GM12878 (cell line): ENCODE measurements around the gene KHDRBS2. TPM values are rescaled to one million over a fixed set of nuclear protein-coding genes. Genes with fewer than 3 reads are reported as not detected.

ENCODE experiments used
- ATAC-seq: fragments of 200-7000 bp; cut with Tn5 transposase; 3 replicates; pipeline ENCODE4 v1.9.1; 2020; ENCODE audit warnings: mild to moderate bottlenecking, moderate library complexity
- BruUV-seq: library from RNA; stranded (reverse); fragments of 400-500 nt; replicated peaks from 2 replicates; lab custom pipeline; 2021; lab: Mats Ljungman, UMichigan
- CTCF ChIA-PET: fragments of 300-600 bp; sonication (Branson Sonifier 250); formaldehyde crosslinking; extraction: SDS; loops from one replicate; lab custom pipeline; 2021; ENCODE audit warnings: inconsistent platforms; lab: Yijun Ruan, JAX
- POLR2A ChIA-PET: fragments of 350-600 bp; formaldehyde crosslinking; extraction: SDS; loops from one replicate; lab custom pipeline; 2021; ENCODE audit warnings: inconsistent platforms; lab: Charles Lee
- RAD21 ChIA-PET: fragments of 300-600 bp; sonication (Branson Sonifier 250); formaldehyde crosslinking; loops from one replicate; lab custom pipeline; 2023; ENCODE audit warnings: antibody characterized with exemption; ENCODE audit not compliant: unreplicated experiment; lab: Charles Lee
- SMC1A ChIA-PET: fragments of 300-600 bp; sonication (Branson Sonifier 250); formaldehyde crosslinking; loops from one replicate; lab custom pipeline; 2023; ENCODE audit not compliant: unreplicated experiment, uncharacterized antibody; lab: Charles Lee
- DNase-seq: peaks from one replicate; pipeline ENCODE4 v3.0.0-alpha.2; 2011; ENCODE audit warnings: low read depth, low spot score
- FAIRE-seq: peaks from 3 replicates; lab custom pipeline; 2011; peaks lifted over from hg19 to GRCh38; lab: Jason Lieb, UNC
- H2AFZ ChIP-seq: 2 replicates; pipeline ENCODE4 v1.6.0; 2011; ENCODE audit warnings: low read depth, low read length, control low read depth; ENCODE audit not compliant: control insufficient read depth
- H3K27ac ChIP-seq: 2 replicates; pipeline ENCODE4 v1.5.1; 2011; ENCODE audit warnings: control low read depth; ENCODE audit not compliant: control insufficient read depth, insufficient read depth
- H3K27me3 ChIP-seq, 2 experiments: replicated peaks in 1 of 2; 2 replicates each; pipeline versions ENCODE4 v1.6.0 to v1.6.1; 2011; ENCODE audit warnings: low read length in 1 of 2; ENCODE audit not compliant: control insufficient read depth in 2 of 2, insufficient read depth in 2 of 2
- H3K36me3 ChIP-seq, 2 experiments: 2 replicates each; pipeline ENCODE4 v1.5.1; 2011; ENCODE audit warnings: low read length in 1 of 2; ENCODE audit not compliant: control insufficient read depth in 2 of 2, insufficient read depth in 2 of 2
- H3K4me1 ChIP-seq: 2 replicates; pipeline ENCODE4 v1.6.1; 2011; ENCODE audit warnings: mild to moderate bottlenecking, low read length, moderate library complexity, mixed read lengths; ENCODE audit not compliant: control insufficient read depth, insufficient read depth
- H3K4me2 ChIP-seq: 2 replicates; pipeline ENCODE4 v1.6.0; 2011; ENCODE audit warnings: control low read depth; ENCODE audit not compliant: control insufficient read depth, insufficient read depth
- H3K4me3 ChIP-seq: fragments of 200-600 bp; sonication (generic); 2 replicates; pipeline ENCODE4 v1.5.1; 2016
- H3K79me2 ChIP-seq: 2 replicates; pipeline ENCODE4 v1.6.0; 2011; ENCODE audit warnings: low read length; ENCODE audit not compliant: control insufficient read depth, insufficient read depth
- H3K9ac ChIP-seq: 2 replicates; pipeline ENCODE4 v1.8.0; 2011; ENCODE audit warnings: low read length, control low read depth, mixed read lengths; ENCODE audit not compliant: control insufficient read depth, insufficient read depth
- H3K9me3 ChIP-seq: replicated peaks from 3 replicates; pipeline ENCODE4 v1.5.1; 2011; ENCODE audit warnings: mild to moderate bottlenecking, low read length; ENCODE audit not compliant: control insufficient read depth, insufficient read depth
- H4K20me1 ChIP-seq: 2 replicates; pipeline ENCODE4 v1.6.0; 2011; ENCODE audit not compliant: control insufficient read depth, insufficient read depth
- CEBPB ChIP-seq, 2 experiments: fragments of 150-350 bp in 1 of 2; IDR thresholded peaks; 2 replicates each; pipeline ENCODE4 v1.6.1; 2012 to 2014; ENCODE audit warnings: low read depth in 2 of 2, low read length in 2 of 2, borderline replicate concordance in 1 of 2, inconsistent platforms in 1 of 2
- CHD1 ChIP-seq: IDR thresholded peaks from 2 replicates; pipeline ENCODE4 v1.6.1; 2012; ENCODE audit warnings: low read depth, low read length, improper control_type of control experiment
- EZH2 ChIP-seq: IDR thresholded peaks from 2 replicates; pipeline ENCODE4 v1.6.1; 2012; ENCODE audit warnings: low read depth, mild to moderate bottlenecking, control low read depth, inconsistent platforms, low read length, borderline replicate concordance; ENCODE audit not compliant: control insufficient read depth
- HCFC1 ChIP-seq: fragments of 150-350 bp; IDR thresholded peaks from 2 replicates; pipeline ENCODE4 v1.6.1; 2014; ENCODE audit warnings: low read length
- IKZF2 ChIP-seq, 2 experiments: fragments of 450-650 bp; IDR thresholded peaks; 2 replicates each; pipeline ENCODE4 v1.6.1; 2017; ENCODE audit warnings: mild to moderate bottlenecking in 2 of 2, moderate library complexity in 2 of 2
- JUND ChIP-seq: IDR thresholded peaks from 2 replicates; pipeline ENCODE4 v1.6.1; 2012; ENCODE audit warnings: low read depth, mild to moderate bottlenecking, low read length, improper control_type of control experiment, moderate library complexity
- LARP7 ChIP-seq: fragments of 450-650 bp; IDR thresholded peaks from 2 replicates; pipeline ENCODE4 v1.6.1; 2017; ENCODE audit warnings: mild to moderate bottlenecking
- PAX5 ChIP-seq: IDR thresholded peaks from 2 replicates; pipeline ENCODE4 v1.6.1; 2011; ENCODE audit warnings: low read depth, low read length, borderline replicate concordance
- RAD51 ChIP-seq: fragments of 450-650 bp; IDR thresholded peaks from 2 replicates; pipeline ENCODE4 v1.6.1; 2016; ENCODE audit warnings: moderate library complexity, mild to moderate bottlenecking, inconsistent platforms
- RB1 ChIP-seq: fragments of 450-650 bp; formaldehyde crosslinking; IDR thresholded peaks from 2 replicates; pipeline ENCODE4 v1.6.1; 2017; ENCODE audit warnings: mild to moderate bottlenecking, borderline replicate concordance
- RUNX3 ChIP-seq: IDR thresholded peaks from 2 replicates; pipeline ENCODE4 v1.6.1; 2012; ENCODE audit warnings: low read length, inconsistent platforms
- SMARCA5 ChIP-seq: fragments of 450-650 bp; IDR thresholded peaks from 2 replicates; pipeline ENCODE4 v1.6.1; 2017; ENCODE audit warnings: mild to moderate bottlenecking
- TCF12 ChIP-seq: IDR thresholded peaks from 2 replicates; pipeline ENCODE4 v1.6.1; 2011; ENCODE audit warnings: low read depth, mild to moderate bottlenecking, low read length
- ZBED1 ChIP-seq: IDR thresholded peaks from 2 replicates; pipeline ENCODE4 v1.6.1; 2016; ENCODE audit warnings: borderline replicate concordance
- ZNF274 ChIP-seq: IDR thresholded peaks from one replicate; pipeline ENCODE4 v1.8.0; 2011; ENCODE audit not compliant: insufficient read length, insufficient read depth
- WGBS: methylation state at CpG from one replicate; pipeline ENCODE4 v1.1.6; 2016; ENCODE audit warnings: low lambda C conversion rate; ENCODE audit not compliant: insufficient replicate concordance, insufficient coverage; ENCODE audit errors: missing lambda C conversion rate; 5-methylcytosine and 5-hydroxymethylcytosine counted together
- in situ Hi-C: fragments of 300-500 bp; cut with MboI; formaldehyde crosslinking; loops from 9 replicates; pipeline ENCODE4 v1.14.3; 2018; ENCODE audit warnings: mixed read lengths
- intact Hi-C: fragments of 100-400 bp; cut with micrococcal nuclease; formaldehyde crosslinking; loops from one replicate; pipeline ENCODE4 v1.14.2; 2022; ENCODE audit not compliant: unreplicated experiment
- polyA plus RNA-seq, 11 experiments: library from polyadenylated mRNA; depleted of rRNA in 4 of 11; unstranded in 6 of 11; stranded (reverse) in 5 of 11; fragments of >200 nt; fragmentation: Nextera tagmentation in 4 of 11; fragmentation: Illumina TruSeq in 1 of 11; extraction: Ambion mirVana in 4 of 11; extraction: Trizol in 1 of 11; gene quantifications; 1 replicate in 1 of 11; 2 replicates in 10 of 11; pipeline versions ENCODE4 v1.2.1 to v1.2.3, GENCODE V29; 2011 to 2016; ENCODE audit warnings: inconsistent platforms in 2 of 11, missing spikeins in 2 of 11, low read depth in 1 of 11
- total RNA-seq, 4 experiments: library from RNA; depleted of rRNA in 3 of 4; stranded (reverse); fragments of >200 nt in 3 of 4; fragmentation: Illumina TruSeq in 1 of 4; extraction: Trizol in 1 of 4; gene quantifications; 2 replicates each; pipeline versions ENCODE4 v1.2.1 to v1.2.3, GENCODE V29; 2013 to 2021
- TF ChIP-seq, protein P1 (sequence below): fragments of 450-650 bp; IDR thresholded peaks from 2 replicates; pipeline ENCODE4 v1.6.1; 2017; ENCODE audit warnings: mild to moderate bottlenecking, low read depth, inconsistent platforms; ENCODE audit not compliant: poor library complexity, severe bottlenecking
- TF ChIP-seq, protein P2 (sequence below): IDR thresholded peaks from 2 replicates; pipeline ENCODE4 v1.6.1; 2011; ENCODE audit warnings: borderline replicate concordance, low read depth, mild to moderate bottlenecking, moderate library complexity, mixed read lengths, low read length; ENCODE audit not compliant: insufficient read depth; ENCODE audit errors: extremely low read length
- TF ChIP-seq, protein P3 (sequence below): IDR thresholded peaks from 2 replicates; pipeline ENCODE4 v1.6.1; 2011; ENCODE audit warnings: low read depth, mild to moderate bottlenecking, low read length, moderate library complexity, borderline replicate concordance; ENCODE audit errors: extremely low read depth
- TF ChIP-seq, protein P4 (sequence below): fragments of 450-650 bp; IDR thresholded peaks from 2 replicates; pipeline ENCODE4 v1.6.1; 2017; ENCODE audit warnings: antibody characterized with exemption, mild to moderate bottlenecking, moderate library complexity

The KHDRBS2 gene
- total and polyA plus RNA-seq, 10 of the 15 experiments (the other 5 are each of a cell fraction or from before 2014, with no cell fraction given): 0.11 to 0.56 TPM; not detected in 8

DNA sequence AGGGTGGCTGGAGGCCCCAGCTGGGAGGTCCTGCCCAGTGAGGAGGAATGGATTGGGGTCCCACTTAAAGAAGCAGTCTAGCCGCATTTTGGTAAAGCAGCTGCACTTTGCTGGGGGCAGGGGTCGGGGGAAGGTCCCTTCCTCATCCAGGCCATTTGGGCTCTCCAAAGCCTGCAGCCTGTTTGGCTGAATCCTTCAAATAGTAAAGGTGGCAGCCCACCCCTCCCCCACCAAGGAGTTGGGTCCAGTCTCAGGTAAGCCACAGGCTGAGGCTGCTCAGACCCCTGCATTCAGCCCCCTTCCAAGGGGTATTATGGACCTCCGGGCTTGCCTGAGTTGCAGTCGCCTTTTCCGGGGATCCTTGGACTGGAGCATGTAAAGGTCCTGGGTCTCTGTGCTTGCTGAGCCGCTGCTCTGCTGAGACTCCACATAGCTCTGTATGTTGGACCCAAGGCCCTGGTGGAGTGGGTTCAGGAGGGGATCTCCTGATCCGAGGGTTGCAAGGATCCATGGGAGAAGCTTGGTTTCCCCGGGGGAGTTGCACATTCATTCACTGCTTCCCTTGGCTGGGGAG, 417.4 kb downstream of the KHDRBS2 start (continued):
- TF ChIP-seq, protein P1, sequence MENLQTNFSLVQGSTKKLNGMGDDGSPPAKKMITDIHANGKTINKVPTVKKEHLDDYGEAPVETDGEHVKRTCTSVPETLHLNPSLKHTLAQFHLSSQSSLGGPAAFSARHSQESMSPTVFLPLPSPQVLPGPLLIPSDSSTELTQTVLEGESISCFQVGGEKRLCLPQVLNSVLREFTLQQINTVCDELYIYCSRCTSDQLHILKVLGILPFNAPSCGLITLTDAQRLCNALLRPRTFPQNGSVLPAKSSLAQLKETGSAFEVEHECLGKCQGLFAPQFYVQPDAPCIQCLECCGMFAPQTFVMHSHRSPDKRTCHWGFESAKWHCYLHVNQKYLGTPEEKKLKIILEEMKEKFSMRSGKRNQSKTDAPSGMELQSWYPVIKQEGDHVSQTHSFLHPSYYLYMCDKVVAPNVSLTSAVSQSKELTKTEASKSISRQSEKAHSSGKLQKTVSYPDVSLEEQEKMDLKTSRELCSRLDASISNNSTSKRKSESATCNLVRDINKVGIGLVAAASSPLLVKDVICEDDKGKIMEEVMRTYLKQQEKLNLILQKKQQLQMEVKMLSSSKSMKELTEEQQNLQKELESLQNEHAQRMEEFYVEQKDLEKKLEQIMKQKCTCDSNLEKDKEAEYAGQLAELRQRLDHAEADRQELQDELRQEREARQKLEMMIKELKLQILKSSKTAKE: no peak
- TF ChIP-seq IKZF2 (IDR thresholded peaks at IDR 0.05) (no peak), TCF12 (no peak), PAX5 (no peak), RUNX3 (no peak), RAD51 (no peak), CHD1 (no peak)
- TF ChIP-seq, protein P2, sequence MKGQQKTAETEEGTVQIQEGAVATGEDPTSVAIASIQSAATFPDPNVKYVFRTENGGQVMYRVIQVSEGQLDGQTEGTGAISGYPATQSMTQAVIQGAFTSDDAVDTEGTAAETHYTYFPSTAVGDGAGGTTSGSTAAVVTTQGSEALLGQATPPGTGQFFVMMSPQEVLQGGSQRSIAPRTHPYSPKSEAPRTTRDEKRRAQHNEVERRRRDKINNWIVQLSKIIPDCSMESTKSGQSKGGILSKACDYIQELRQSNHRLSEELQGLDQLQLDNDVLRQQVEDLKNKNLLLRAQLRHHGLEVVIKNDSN: no peak
- TF ChIP-seq, all 136 proteins: peak for 0

DNA sequence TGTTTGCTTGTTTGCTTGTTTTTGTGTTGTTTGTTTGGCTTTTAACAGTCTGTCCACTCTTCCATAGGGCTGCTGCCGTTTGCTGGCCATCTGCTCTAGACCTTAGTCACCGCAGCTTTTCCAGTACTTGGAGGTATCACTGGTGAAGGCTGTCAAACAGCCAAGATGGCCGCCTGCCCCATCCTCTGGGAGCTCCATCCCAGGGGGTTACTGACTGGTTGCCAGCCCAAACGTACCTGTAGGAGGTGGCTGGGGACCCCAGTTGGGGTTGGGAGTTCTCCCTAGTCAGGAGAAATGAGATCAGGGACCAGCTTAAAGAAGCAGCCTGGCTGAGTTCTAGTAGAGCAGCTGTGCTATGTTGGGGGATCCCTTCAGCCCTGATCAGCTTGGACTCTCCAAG, 418.4 kb downstream of the KHDRBS2 start:
- no peaks in the 10 kb centered on the region for H3K9me3 ChIP-seq
- no TSS peak for BruUV-seq
- CTCF ChIA-PET: no interaction called here
- no peaks in the 10 kb centered on the region for H3K4me1 ChIP-seq
- no peaks in the 10 kb centered on the region for H3K36me3 ChIP-seq
- no peaks in the 10 kb centered on the region for H3K79me2 ChIP-seq
- no peak overlapping the region for H2AFZ ChIP-seq
- no peak overlapping the region for H3K4me2 ChIP-seq
- no peak overlapping the region for H3K4me3 ChIP-seq
- no peak overlapping the region for H3K27ac ChIP-seq
- in situ Hi-C loops (no loop called here), intact Hi-C loops (no loop called here)
- H3K27me3 ChIP-seq: no peaks in the 10 kb centered on the region
- POLR2A ChIA-PET: no interaction called here
- DNase-seq (no peak), FAIRE-seq (no peak), ATAC-seq (no peak)
- WGBS: 23% methylated on average over 4 of the region's 4 CpGs
- no peak overlapping the region for H3K9ac ChIP-seq
- SMC1A ChIA-PET: no interaction called here
- no peaks in the 10 kb centered on the region for H4K20me1 ChIP-seq
- RAD21 ChIA-PET: no interaction called here
- TF ChIP-seq SMARCA5: no peak
- no peak for TF ChIP-seq RB1
- no peak for TF ChIP-seq LARP7
- no peak for TF ChIP-seq HCFC1
- TF ChIP-seq, protein P3, sequence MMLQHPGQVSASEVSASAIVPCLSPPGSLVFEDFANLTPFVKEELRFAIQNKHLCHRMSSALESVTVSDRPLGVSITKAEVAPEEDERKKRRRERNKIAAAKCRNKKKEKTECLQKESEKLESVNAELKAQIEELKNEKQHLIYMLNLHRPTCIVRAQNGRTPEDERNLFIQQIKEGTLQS: no peak
- TF ChIP-seq CEBPB (IDR thresholded peaks at IDR 0.05; ENCODE audit: borderline replicate concordance in 1 of 2, low read depth in 2 of 2, low read length in 2 of 2): no peak
- TF ChIP-seq ZBED1: no peak
- no peak for TF ChIP-seq EZH2
- TF ChIP-seq ZNF274: no peak
- TF ChIP-seq, protein P4, sequence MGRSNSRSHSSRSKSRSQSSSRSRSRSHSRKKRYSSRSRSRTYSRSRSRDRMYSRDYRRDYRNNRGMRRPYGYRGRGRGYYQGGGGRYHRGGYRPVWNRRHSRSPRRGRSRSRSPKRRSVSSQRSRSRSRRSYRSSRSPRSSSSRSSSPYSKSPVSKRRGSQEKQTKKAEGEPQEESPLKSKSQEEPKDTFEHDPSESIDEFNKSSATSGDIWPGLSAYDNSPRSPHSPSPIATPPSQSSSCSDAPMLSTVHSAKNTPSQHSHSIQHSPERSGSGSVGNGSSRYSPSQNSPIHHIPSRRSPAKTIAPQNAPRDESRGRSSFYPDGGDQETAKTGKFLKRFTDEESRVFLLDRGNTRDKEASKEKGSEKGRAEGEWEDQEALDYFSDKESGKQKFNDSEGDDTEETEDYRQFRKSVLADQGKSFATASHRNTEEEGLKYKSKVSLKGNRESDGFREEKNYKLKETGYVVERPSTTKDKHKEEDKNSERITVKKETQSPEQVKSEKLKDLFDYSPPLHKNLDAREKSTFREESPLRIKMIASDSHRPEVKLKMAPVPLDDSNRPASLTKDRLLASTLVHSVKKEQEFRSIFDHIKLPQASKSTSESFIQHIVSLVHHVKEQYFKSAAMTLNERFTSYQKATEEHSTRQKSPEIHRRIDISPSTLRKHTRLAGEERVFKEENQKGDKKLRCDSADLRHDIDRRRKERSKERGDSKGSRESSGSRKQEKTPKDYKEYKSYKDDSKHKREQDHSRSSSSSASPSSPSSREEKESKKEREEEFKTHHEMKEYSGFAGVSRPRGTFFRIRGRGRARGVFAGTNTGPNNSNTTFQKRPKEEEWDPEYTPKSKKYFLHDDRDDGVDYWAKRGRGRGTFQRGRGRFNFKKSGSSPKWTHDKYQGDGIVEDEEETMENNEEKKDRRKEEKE: no peak
- no peak for TF ChIP-seq JUND
